ENCODE results near the gene ZSCAN25.

ZSCAN25 gene

DNA sequence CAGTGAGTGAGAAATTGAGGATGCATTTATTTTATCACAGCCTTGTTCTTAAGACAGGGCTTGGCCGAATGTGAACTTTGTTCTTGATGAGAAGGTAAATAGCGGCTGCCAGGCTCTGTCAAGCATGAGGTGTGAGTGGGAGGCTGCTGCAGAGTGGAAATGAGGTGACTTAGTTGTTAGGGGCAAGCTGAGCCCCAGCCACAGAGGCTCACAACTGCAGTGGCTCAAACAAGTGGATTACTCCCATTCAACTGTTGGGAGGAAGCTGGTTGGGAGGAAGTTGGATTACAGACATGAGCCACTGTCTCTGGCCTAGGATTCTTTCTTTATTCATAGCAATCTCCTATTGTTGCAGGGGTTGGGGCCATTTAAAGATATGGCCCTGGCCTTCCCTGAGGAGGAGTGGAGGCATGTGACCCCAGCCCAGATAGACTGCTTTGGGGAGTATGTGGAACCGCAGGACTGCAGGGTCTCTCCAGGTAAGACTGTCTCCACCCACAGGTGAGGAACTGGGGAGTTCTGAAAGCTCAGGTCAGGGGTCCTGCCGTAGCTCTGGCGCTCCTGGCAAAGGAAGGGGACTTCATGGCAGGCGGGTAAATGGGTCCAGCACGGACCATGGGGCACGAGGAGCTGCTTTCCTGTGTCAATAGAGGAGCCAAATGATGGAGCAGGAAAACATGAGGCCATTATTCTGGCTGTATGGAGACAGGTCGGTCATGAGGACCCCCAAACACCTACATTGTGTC, 7.1 kb downstream of the ZSCAN25 start:
- TF ChIP-seq, protein P1, sequence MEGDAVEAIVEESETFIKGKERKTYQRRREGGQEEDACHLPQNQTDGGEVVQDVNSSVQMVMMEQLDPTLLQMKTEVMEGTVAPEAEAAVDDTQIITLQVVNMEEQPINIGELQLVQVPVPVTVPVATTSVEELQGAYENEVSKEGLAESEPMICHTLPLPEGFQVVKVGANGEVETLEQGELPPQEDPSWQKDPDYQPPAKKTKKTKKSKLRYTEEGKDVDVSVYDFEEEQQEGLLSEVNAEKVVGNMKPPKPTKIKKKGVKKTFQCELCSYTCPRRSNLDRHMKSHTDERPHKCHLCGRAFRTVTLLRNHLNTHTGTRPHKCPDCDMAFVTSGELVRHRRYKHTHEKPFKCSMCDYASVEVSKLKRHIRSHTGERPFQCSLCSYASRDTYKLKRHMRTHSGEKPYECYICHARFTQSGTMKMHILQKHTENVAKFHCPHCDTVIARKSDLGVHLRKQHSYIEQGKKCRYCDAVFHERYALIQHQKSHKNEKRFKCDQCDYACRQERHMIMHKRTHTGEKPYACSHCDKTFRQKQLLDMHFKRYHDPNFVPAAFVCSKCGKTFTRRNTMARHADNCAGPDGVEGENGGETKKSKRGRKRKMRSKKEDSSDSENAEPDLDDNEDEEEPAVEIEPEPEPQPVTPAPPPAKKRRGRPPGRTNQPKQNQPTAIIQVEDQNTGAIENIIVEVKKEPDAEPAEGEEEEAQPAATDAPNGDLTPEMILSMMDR (conservative IDR thresholded peaks at IDR 0.05; ENCODE audit: control insufficient read depth, insufficient read depth, low read depth, low read length) = no peak
- no peak for DNase-seq (ENCODE audit: low read depth)
- H3K4me3 ChIP-seq (ENCODE audit: control insufficient read depth, low read depth, low read length) = no peak overlapping the region

DNA sequence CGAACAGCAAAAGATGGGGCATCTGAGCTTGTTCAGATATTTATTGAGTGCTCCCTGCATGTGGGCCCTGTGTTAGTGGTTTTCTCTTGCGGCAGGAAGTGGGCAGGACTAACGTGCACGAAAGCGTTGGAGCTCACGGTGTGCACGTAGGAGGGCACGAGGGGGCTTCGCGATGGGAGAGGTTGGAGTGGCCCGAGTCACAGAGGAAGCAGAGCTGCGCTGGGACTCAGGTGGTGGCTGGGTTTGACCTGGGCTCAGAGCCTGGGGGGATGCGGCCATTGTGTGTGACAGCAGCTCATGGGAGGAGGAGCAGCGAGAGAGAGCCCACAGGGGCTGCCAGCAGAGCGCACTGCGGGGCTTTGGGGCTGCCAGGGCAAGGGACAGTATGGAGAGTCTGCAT, 7.7 kb downstream of the ZSCAN25 start:
- TF ChIP-seq, protein P1 (conservative IDR thresholded peaks at IDR 0.05; ENCODE audit: control insufficient read depth, insufficient read depth, low read depth, low read length) = no peak
- no peak overlapping the region for H3K4me3 ChIP-seq (ENCODE audit: control insufficient read depth, low read depth, low read length)
- no peak for DNase-seq (ENCODE audit: low read depth)

DNA sequence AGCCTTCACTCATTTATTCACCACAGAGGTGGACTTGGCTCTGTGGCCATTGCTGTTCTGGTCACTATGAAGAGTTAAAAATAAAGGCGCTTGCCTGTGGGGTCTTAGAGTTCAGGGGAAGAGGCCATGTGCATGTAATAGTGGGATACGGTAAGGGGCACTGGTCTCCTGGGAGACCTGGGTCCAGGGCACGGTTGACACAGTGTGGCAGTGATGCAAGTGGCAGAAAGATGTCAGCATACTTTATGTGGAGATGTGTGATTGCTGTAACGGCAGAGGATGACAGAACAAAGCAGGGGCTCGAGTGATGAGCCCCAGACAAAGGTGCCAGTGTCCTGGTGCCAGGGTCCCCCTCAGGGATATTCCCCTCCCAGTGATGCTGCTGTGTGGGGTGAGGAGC, 8.6 kb downstream of the ZSCAN25 start:
- H3K4me3 ChIP-seq (ENCODE audit: control insufficient read depth, low read depth, low read length) = no peak overlapping the region
- DNase-seq (ENCODE audit: low read depth) = no peak
- TF ChIP-seq, protein P1 (conservative IDR thresholded peaks at IDR 0.05; ENCODE audit: control insufficient read depth, insufficient read depth, low read depth, low read length) = no peak

DNA sequence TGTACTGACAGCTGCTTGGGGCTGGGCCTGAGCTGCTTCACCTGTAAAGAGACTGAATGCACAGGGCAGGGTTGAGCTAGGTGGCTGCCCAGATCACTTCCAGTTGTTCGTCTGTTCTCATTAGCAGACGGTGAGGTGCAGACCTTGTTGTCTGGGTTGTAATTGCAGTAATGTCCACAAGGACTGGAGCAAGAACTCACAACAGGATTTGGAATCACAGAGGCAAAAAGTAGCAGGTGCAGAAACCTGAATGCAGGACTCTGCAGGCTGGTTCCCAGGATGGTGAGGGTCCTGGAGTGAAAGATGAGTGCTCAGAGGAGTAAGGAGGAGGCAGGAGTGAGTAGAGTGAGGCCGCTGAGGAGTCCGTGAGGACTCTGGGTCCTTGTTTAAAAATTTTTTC, 9.2 kb downstream of the ZSCAN25 start:
- no peak for DNase-seq (ENCODE audit: low read depth)
- H3K4me3 ChIP-seq (ENCODE audit: control insufficient read depth, low read depth, low read length) = no peak overlapping the region
- TF ChIP-seq, protein P1 (conservative IDR thresholded peaks at IDR 0.05; ENCODE audit: control insufficient read depth, insufficient read depth, low read depth, low read length) = no peak

DNA sequence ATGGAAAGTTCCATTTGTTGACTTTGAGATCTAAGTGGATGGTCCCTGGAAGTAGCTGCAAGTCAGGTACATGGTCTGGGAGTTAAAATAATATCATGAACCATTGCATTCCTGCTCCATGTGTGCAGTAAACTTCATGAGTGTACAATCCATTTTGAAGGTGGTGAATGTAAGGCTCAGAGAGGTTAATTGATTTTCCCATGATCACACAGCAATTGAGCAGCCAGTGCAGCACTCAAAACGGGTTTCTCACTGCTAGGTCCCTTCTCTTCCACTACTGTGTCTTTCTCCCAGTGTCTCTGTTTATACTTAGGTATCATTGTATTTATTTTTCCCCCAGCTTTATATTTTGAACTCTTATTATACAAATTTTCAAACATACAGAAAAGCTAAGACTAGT, 9.9 kb downstream of the ZSCAN25 start:
- H3K4me3 ChIP-seq (ENCODE audit: control insufficient read depth, low read depth, low read length) = no peak overlapping the region
- DNase-seq (ENCODE audit: low read depth) = no peak
- TF ChIP-seq, protein P1 (conservative IDR thresholded peaks at IDR 0.05; ENCODE audit: control insufficient read depth, insufficient read depth, low read depth, low read length) = no peak

DNA sequence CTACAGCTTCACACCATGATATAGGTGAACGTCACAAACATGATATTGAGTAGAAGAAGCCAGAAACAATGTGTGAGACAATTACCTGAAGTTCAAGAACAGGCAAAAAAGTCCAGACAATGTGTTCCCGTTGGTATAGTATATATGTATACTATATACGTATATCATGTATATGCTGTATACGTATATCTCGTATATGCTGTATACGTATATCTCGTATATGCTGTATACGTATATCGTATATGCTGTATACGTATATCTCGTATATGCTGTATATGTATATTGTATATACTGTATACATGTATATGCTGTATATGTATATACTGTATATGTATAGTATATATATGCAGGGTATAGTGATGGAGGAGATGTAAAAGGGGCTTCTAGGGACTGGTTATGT, 10.8 kb downstream of the ZSCAN25 start:
- H3K4me3 ChIP-seq (ENCODE audit: control insufficient read depth, low read depth, low read length) = no peak overlapping the region
- TF ChIP-seq, protein P1 (conservative IDR thresholded peaks at IDR 0.05; ENCODE audit: control insufficient read depth, insufficient read depth, low read depth, low read length) = no peak
- no peak for DNase-seq (ENCODE audit: low read depth)
